Activated naive CD8-positive, alpha-beta T cell treated with anti-CD3 and anti-CD28 coated beads, Interleukin-2, amount 50 U/mL, for 24 hours (primary cell): ENCODE measurements around the gene OPRM1.

Experiments used
- ATAC-seq: fragments of 150-1000 bp; cut with Tn5 transposase; one replicate; pipeline ENCODE4 v1.10.0; 2021
- DNase-seq: peaks from one replicate; pipeline ENCODE4 v3.0.0; 2021
- H3K27ac Mint-ChIP-seq: one replicate; pipeline ENCODE4 v1.8.0; 2021; ENCODE audit warnings: mild to moderate bottlenecking, mixed read lengths
- H3K27me3 Mint-ChIP-seq: one replicate; pipeline ENCODE4 v1.8.0; 2021; ENCODE audit warnings: mixed read lengths
- H3K36me3 Mint-ChIP-seq: one replicate; pipeline ENCODE4 v1.8.0; 2021; ENCODE audit warnings: low read depth, mixed read lengths
- H3K4me1 Mint-ChIP-seq: one replicate; pipeline ENCODE4 v1.8.0; 2021; ENCODE audit warnings: mixed read lengths
- H3K4me3 Mint-ChIP-seq: one replicate; pipeline ENCODE4 v1.8.0; 2021; ENCODE audit warnings: mild to moderate bottlenecking, moderate library complexity, mixed read lengths
- H3K9me3 Mint-ChIP-seq: one replicate; pipeline ENCODE4 v1.8.0; 2021; ENCODE audit warnings: mixed read lengths

The OPRM1 gene

GRCh38 chr6:154222716-154223115 is 183.7 kb downstream of the OPRM1 start:
- DNase-seq (no peak), ATAC-seq (no peak)
- H3K4me3 Mint-ChIP-seq = no peak overlapping the region
- no peaks in the 10 kb centered on the region for H3K9me3 Mint-ChIP-seq
- H3K36me3 Mint-ChIP-seq = peaks cover 8% of the 10 kb centered on the region
- peaks cover 68% of the 10 kb centered on the region for H3K4me1 Mint-ChIP-seq
- no peak overlapping the region for H3K27ac Mint-ChIP-seq
- H3K27me3 Mint-ChIP-seq = no peaks in the 10 kb centered on the region

- Mint-ChIP-seq H3K4me1 (peaks cover 67% of the 10 kb centered on the region), H3K36me3 (peaks cover 8% of the 10 kb centered on the region), H3K27me3 (no peaks in the 10 kb centered on the region), H3K4me3 (no peak overlapping the region), H3K9me3 (no peaks in the 10 kb centered on the region), H3K27ac (no peak overlapping the region)
- DNase-seq (no peak), ATAC-seq (no peak)
These were observed 184.3 kb downstream of the OPRM1 start for GRCh38 chr6:154223296-154223695.

- H3K27ac Mint-ChIP-seq = no peak overlapping the region
- peaks cover 80% of the 10 kb centered on the region for H3K4me1 Mint-ChIP-seq
- ATAC-seq (no peak), DNase-seq (no peak)
- no peaks in the 10 kb centered on the region for H3K27me3 Mint-ChIP-seq
- no peaks in the 10 kb centered on the region for H3K36me3 Mint-ChIP-seq
- H3K9me3 Mint-ChIP-seq = no peaks in the 10 kb centered on the region
- H3K4me3 Mint-ChIP-seq = no peak overlapping the region
These were observed 187.4 kb downstream of the OPRM1 start for GRCh38 chr6:154226461-154226860.

- H3K4me1 Mint-ChIP-seq = peaks cover 83% of the 10 kb centered on the region
These were observed 189.0 kb downstream of the OPRM1 start for GRCh38 chr6:154227862-154228520.

GRCh38 chr6:154228521-154228905 is 189.5 kb downstream of the OPRM1 start:
- peak overlapping the region; percentile 30 for H3K27ac Mint-ChIP-seq
- DNase-seq (no peak), ATAC-seq (no peak)
- no peak overlapping the region for H3K4me3 Mint-ChIP-seq
- H3K9me3 Mint-ChIP-seq = no peaks in the 10 kb centered on the region
- H3K27me3 Mint-ChIP-seq = no peaks in the 10 kb centered on the region
- peaks cover 83% of the 10 kb centered on the region for H3K4me1 Mint-ChIP-seq
- H3K36me3 Mint-ChIP-seq = no peaks in the 10 kb centered on the region

More at GRCh38 chr6:154227862-154228520, 189.0 kb downstream of the OPRM1 start:
- ATAC-seq (no peak), DNase-seq (no peak)
- no peaks in the 10 kb centered on the region for H3K9me3 Mint-ChIP-seq
- no peaks in the 10 kb centered on the region for H3K27me3 Mint-ChIP-seq
- peak overlapping the region; percentile 30 for H3K27ac Mint-ChIP-seq
- H3K4me3 Mint-ChIP-seq = no peak overlapping the region
- no peaks in the 10 kb centered on the region for H3K36me3 Mint-ChIP-seq

GRCh38 chr6:154229786-154230185 is 190.7 kb downstream of the OPRM1 start:
- Mint-ChIP-seq H3K27ac (peak overlapping the region; percentile 92), H3K4me3 (peak overlapping the region; percentile 71), H3K36me3 (no peaks in the 10 kb centered on the region), H3K27me3 (no peaks in the 10 kb centered on the region), H3K4me1 (peaks cover 84% of the 10 kb centered on the region), H3K9me3 (no peaks in the 10 kb centered on the region)
- ATAC-seq (peak; percentile 79), DNase-seq (peak; percentile 60)

- DNase-seq (no peak), ATAC-seq (no peak)
- H3K4me3 Mint-ChIP-seq = peak overlapping the region; percentile 71
- H3K36me3 Mint-ChIP-seq = no peaks in the 10 kb centered on the region
- H3K9me3 Mint-ChIP-seq = no peaks in the 10 kb centered on the region
- peaks cover 83% of the 10 kb centered on the region for H3K4me1 Mint-ChIP-seq
- H3K27me3 Mint-ChIP-seq = no peaks in the 10 kb centered on the region
- H3K27ac Mint-ChIP-seq = peak overlapping the region; percentile 92
These were observed 191.4 kb downstream of the OPRM1 start for GRCh38 chr6:154230393-154230792.

- DNase-seq (no peak), ATAC-seq (no peak)
- no peaks in the 10 kb centered on the region for H3K36me3 Mint-ChIP-seq
- peak overlapping the region; percentile 61 for H3K27ac Mint-ChIP-seq
- H3K4me1 Mint-ChIP-seq = peaks cover 81% of the 10 kb centered on the region
- no peaks in the 10 kb centered on the region for H3K27me3 Mint-ChIP-seq
- H3K4me3 Mint-ChIP-seq = peak overlapping the region; percentile 62
- no peaks in the 10 kb centered on the region for H3K9me3 Mint-ChIP-seq
These were observed 192.0 kb downstream of the OPRM1 start for GRCh38 chr6:154230910-154231595.

GRCh38 chr6:154232013-154232910 is 193.2 kb downstream of the OPRM1 start:
- H3K27ac Mint-ChIP-seq = peak overlapping the region; percentile 61
- H3K36me3 Mint-ChIP-seq = peaks cover 2% of the 10 kb centered on the region
- H3K27me3 Mint-ChIP-seq = no peaks in the 10 kb centered on the region
- ATAC-seq = peak; percentile 83
- H3K9me3 Mint-ChIP-seq = no peaks in the 10 kb centered on the region
- no peak for DNase-seq
- H3K4me1 Mint-ChIP-seq = peaks cover 85% of the 10 kb centered on the region
- peak overlapping the region; percentile 62 for H3K4me3 Mint-ChIP-seq

GRCh38 chr6:154233383-154233782 is 194.3 kb downstream of the OPRM1 start:
- Mint-ChIP-seq H3K27ac (peak overlapping the region; percentile 30), H3K36me3 (peaks cover 2% of the 10 kb centered on the region), H3K9me3 (no peaks in the 10 kb centered on the region)

GRCh38 chr6:154234019-154234772 is 195.2 kb downstream of the OPRM1 start:
- Mint-ChIP-seq H3K36me3 (peaks cover 2% of the 10 kb centered on the region), H3K27ac (peak overlapping the region; percentile 36), H3K9me3 (no peaks in the 10 kb centered on the region), H3K4me1 (peaks cover 82% of the 10 kb centered on the region), H3K27me3 (no peaks in the 10 kb centered on the region), H3K4me3 (no peak overlapping the region)
- no peak for ATAC-seq
- DNase-seq = no peak

More at GRCh38 chr6:154233383-154233782, 194.3 kb downstream of the OPRM1 start:
- ATAC-seq = no peak
- Mint-ChIP-seq H3K4me1 (peaks cover 84% of the 10 kb centered on the region), H3K4me3 (no peak overlapping the region), H3K27me3 (no peaks in the 10 kb centered on the region)
- DNase-seq = no peak

GRCh38 chr6:154236646-154237301 is 197.7 kb downstream of the OPRM1 start:
- no peak overlapping the region for H3K4me3 Mint-ChIP-seq
- no peak overlapping the region for H3K27ac Mint-ChIP-seq
- peaks cover 81% of the 10 kb centered on the region for H3K4me1 Mint-ChIP-seq
- no peaks in the 10 kb centered on the region for H3K27me3 Mint-ChIP-seq
- DNase-seq (no peak), ATAC-seq (no peak)
- H3K36me3 Mint-ChIP-seq = peaks cover 3% of the 10 kb centered on the region
- no peaks in the 10 kb centered on the region for H3K9me3 Mint-ChIP-seq

- H3K36me3 Mint-ChIP-seq = peaks cover 15% of the 10 kb centered on the region
- H3K4me1 Mint-ChIP-seq = peaks cover 81% of the 10 kb centered on the region
- DNase-seq (no peak), ATAC-seq (no peak)
- peak overlapping the region; percentile 80 for H3K27ac Mint-ChIP-seq
- no peaks in the 10 kb centered on the region for H3K27me3 Mint-ChIP-seq
- H3K9me3 Mint-ChIP-seq = peaks cover 9% of the 10 kb centered on the region
- H3K4me3 Mint-ChIP-seq = peak overlapping the region; percentile 57
These were observed 199.8 kb downstream of the OPRM1 start for GRCh38 chr6:154238831-154239230.
